ENCODE measurements around the gene GSG1L.

GSG1L gene

DNA sequence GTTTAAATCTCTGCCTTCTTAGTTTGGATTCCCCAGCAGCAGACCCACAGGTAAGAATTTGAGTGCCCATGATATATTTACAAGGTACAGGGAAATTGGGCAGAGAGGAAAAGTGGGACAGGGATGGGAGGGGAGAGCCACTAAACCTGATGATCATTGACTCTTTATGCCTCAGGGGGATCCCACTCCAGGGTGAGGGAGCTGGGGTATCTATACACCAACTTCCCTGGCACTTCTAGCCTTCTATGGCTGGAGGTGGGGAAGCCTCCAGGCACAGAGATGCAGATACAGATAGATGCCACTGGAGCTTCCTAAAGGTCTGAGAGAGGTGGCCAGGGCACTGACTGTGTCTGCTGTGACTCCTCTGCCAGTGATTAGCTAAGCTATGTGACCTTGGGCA is 257.1 kb downstream of the GSG1L start:
- no peak for DNase-seq

- no peak for DNase-seq
Observed at GRCh38 chr16:27805828-27806351, 257.6 kb downstream of the GSG1L start.

- no peak for DNase-seq
Observed at GRCh38 chr16:27803775-27804549, 259.6 kb downstream of the GSG1L start.

GRCh38 chr16:27802664-27803439 is 260.7 kb downstream of the GSG1L start:
- no peak for DNase-seq

- no peak for DNase-seq
Observed at GRCh38 chr16:27801289-27801945, 262.1 kb downstream of the GSG1L start.

DNA sequence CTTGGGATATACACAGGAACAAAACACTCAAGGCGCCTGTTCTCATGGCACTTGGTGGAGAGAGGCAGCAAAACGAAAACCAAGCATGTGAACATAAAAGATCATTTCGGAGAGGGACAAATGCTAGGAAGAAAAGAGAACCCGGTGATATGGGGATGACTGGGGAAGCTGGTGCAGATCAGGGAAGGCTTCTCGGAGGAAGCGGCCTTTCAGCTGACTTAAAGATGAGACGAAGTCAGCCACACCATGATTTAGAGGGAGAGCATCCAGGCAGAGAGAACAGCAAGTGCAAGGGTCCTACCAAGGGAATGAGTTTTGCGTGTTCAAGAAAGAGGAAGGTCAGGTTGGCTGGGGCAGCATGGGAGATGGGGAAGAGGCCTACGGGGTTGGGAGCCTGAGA is 262.7 kb downstream of the GSG1L start:
- DNase-seq = no peak

- DNase-seq = no peak
Observed at GRCh38 chr16:27799896-27800295, 263.6 kb downstream of the GSG1L start.

DNA sequence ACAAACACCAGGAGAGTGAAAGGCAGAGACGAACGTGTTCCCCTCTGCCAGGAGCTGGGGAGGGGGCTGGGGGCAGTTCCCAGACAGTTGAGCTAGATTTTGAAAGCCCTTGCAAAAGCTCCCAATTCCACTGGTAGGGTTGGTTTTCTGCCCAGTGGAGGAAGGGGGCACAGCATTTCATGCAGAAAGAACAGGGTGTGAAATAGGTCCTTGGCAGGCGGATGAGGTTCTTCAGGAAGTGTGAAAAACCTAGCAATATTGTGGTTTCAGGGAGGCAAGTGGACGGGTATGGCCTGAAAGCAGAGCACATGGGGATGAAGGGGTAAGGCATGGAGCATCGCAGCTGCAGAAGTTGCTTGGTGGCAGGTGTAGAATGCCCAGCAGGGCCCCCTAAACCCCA is 265.3 kb downstream of the GSG1L start:
- DNase-seq = no peak

DNA sequence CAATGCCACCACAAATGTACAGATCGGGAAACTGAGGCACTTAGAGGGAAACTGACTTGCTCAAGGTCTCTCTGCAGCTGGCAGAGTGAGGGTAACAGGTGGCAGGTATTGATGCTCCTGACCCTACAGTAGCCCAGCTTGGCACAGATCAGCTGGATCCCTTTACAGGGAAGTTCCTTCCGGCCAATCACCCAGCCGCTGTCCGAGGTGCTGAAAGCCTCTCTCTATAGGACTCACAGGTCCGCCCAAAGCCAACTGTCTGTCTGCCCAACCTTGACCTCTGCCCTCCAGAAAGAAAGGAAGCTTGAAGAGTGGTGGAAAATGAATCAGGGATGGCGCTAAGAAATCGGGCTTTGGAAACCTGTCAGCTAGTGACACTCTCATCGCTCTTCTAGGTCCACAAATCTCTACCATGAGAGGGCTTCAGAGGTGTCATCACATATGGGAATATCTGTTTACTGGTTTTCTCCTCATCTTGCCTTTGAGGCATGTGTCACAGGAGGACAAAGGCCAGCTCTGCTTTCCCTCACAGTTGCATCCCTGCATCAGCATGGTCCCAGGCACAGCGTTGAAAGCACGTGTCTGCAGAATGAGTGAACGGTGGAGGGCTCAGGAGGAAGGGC is 267.4 kb downstream of the GSG1L start:
- no peak for DNase-seq

DNA sequence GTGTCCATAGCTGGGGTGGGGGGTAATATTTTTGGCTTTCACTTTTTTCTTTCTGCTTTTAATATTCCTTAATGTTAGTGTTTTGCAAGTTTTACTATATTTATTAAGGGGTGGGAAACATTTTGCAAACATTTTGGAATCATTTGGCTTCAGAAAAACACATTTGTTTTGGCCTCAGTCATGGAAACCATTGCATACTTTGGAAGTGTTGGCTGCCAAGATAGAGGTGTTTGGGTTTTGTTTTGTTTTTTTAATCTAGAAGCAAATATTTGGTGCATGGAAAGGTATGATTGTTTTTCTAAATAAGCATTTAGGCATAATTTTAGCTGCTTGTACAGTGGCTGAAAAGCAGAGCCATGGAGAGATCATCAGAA is 270.3 kb downstream of the GSG1L start:
- no peak for DNase-seq

- DNase-seq = no peak
Observed at GRCh38 chr16:27792486-27793248, 270.8 kb downstream of the GSG1L start.

GRCh38 chr16:27791404-27791719 is 272.2 kb downstream of the GSG1L start:
- no peak for DNase-seq

DNA sequence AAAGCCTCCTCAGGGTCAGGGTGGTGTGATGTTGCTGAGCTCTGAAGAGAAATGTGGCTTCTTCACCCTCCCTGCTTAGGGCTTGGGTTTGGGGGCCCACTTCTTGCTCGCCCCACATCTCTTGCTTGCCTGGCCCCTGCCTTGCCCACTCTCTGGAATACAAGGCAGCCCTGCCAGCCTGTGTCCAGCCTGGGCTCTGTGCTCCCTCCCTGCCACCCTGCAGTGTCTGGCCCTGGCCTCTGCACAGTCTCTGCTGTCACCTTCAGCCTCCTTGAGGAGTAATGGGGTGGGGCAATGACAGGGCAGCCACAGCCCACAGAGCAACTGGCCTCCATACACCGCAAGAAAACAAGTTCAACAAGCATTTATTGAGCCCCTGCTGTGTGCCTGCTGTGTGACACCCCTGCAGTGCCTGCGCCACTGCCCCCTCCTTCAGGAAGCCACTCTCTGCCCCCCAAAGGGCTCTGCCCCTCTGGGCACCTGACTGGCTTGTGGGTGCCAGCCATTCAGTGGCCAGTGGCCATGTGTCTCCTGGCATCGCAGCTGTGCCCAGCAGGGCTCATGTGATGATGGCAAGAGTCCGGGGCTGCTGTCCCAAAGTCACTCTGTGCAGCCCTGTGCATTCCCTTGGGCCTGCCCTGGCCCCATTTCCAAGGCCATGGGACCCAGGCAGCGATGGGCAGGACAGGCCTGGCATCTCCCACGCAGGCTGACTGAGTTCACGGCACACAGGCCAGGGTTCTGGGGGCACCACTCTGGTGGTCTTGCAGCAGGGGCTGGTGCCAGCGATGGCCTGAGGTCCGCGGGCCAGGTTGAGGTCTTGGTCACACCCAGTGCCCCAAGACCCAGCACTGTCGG is 272.7 kb downstream of the GSG1L start:
- DNase-seq = no peak

DNA sequence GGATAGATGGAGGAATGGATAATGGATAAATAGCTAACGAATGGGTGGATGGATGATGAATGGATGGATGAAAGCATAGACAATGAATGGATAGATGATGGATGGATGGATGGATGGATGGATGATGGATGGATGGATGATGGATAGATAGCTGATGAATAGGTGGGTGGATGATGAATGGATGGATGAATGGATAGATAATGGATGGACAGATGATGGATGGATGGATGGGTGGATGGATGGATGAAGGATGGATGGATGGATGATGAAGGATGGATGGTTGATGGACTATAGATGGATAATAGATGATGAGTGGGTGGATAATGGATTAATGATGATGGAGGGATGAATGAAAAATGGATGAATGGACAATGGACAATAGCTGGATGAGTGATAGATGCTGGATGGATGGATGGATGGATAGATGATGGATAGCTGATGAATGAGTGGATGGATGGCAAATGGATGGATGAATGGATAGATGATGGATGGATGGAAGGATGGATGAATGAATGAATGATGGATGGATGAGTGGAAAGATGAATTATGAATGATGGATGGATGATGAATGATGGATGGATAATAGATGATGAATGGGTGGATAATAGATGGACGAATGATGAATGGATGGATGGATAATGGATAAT is 273.8 kb downstream of the GSG1L start:
- DNase-seq = no peak

- no peak for DNase-seq
Observed at GRCh38 chr16:27789150-27789549, 274.4 kb downstream of the GSG1L start.

GRCh38 chr16:27787665-27788064 is 275.8 kb downstream of the GSG1L start:
- no peak for DNase-seq

- DNase-seq = no peak
Observed at GRCh38 chr16:27786923-27787625, 276.4 kb downstream of the GSG1L start.

DNA sequence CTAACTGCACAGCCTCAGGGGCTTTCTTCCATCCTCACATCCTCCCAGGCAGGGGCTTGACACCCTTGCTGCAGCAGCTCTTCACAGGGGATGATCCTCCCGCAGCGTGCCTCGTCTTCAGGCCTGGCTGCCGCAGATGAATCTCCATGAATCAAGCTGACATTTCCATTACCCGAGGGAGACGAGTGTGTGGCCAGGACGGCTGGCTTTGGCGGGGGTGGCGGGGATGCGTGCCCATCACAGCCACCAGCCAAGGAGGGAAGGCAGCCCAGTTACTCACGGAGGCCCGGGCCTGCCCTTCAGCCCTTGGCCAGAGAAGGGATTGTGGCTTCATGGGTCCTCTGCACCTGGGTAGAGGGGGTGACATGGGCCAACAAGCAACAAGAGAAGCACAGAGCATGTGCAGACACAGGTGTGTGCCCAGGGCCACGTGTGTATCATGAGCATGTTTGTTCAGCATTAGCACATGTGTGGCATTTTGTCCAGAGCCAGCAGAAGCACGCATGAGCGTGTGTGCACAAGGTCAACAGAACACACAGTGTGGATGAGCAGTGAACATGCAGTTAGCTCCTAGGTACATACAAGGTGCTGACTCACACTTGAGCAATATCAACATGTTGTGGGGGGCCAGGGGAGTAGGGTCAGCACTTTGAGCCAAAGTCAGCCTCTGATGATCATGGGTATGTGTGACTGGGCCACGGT is 277.1 kb downstream of the GSG1L start:
- DNase-seq = no peak

- no peak for DNase-seq
Observed at GRCh38 chr16:27785307-27785678, 278.2 kb downstream of the GSG1L start.
